ENCODE results near the gene FADS3. TPM values are rescaled to one million over a fixed set of nuclear protein-coding genes. Genes with fewer than 3 reads are reported as not detected.

Gene FADS3
- total and polyA plus RNA-seq, 3 donors from 2014 or later: 20.5 to 88.5 (median 50.6) TPM

DNA sequence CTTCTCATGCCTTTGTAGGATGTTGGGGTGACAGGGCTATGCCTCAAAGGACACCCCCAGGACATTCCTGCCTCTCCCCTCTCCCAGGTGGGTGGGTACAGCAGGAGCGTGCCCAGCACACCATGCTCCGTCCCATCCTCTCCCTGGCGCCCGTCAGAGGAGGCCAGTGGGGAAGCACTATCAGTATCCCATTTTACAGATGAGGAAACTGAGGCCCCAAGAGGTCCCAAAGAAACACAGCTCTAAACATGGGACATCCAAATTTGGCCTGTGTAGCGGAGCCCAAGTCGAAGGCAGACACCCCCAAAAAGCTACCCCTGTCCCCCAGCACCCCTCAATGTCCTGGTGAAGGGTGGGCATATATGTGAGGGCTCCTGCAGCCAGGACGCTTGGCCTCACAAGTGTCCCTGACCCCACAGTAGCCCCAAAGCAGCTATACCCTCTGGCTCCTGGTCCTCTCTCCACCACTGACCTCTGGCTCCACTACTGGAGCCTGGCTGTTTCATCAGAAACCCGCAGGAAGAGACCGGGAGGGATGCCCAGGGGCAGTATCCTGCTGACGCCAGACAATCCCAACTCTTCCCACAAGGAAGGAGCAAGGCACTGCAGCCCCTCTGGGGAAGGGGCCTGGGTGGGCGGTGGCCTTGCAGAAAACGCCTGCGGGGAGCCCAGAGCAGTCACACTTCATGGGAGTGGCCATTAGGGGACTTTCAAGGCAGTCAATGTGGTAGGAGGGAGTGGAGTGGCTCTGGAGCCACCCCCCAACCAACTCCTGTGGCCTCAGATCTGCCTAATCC is 5.4 kb downstream of the FADS3 start:
- peaks cover 9% of the 10 kb centered on the region for H3K4me1 ChIP-seq

DNA sequence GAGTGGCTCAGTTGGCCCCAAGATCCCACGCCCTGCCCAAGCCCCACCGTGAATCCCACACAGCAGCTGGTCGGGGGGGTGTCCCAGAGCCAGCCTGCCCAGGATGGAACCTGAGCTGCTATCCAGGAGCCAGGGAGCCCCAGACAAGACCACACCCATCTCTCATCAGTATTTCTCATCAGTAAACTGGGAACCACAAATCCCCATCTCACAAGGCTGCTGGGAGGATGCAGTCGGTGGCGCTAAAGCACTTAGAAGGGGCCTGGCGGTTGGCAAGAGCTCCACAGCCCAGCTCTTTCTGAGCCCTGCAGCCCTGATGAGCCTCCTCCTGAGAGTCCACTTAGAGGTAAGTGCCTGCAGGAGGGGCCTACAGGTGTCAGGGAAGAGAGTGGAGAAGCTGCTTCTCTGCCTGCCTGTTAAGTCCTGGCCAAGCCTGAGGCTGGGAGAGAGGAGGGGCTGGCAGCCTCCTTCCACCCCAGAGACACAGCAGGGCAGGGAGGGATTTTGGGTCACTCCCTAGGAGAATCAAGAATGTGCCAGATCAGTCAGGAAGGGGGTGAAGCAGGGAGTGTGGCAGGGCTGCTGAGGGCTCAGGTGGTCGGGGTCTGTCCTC is 6.1 kb downstream of the FADS3 start:
- Histone ChIP-seq H3K27me3 (no peaks in the 10 kb centered on the region), H3K4me3 (no peak overlapping the region), H3K27ac (no peak overlapping the region), H3K4me1 (peaks cover 2% of the 10 kb centered on the region), H3K9me3 (no peaks in the 10 kb centered on the region), H3K36me3 (ENCODE audit: low read depth, missing control alignments) (no peaks in the 10 kb centered on the region)
- TF ChIP-seq, protein P1, sequence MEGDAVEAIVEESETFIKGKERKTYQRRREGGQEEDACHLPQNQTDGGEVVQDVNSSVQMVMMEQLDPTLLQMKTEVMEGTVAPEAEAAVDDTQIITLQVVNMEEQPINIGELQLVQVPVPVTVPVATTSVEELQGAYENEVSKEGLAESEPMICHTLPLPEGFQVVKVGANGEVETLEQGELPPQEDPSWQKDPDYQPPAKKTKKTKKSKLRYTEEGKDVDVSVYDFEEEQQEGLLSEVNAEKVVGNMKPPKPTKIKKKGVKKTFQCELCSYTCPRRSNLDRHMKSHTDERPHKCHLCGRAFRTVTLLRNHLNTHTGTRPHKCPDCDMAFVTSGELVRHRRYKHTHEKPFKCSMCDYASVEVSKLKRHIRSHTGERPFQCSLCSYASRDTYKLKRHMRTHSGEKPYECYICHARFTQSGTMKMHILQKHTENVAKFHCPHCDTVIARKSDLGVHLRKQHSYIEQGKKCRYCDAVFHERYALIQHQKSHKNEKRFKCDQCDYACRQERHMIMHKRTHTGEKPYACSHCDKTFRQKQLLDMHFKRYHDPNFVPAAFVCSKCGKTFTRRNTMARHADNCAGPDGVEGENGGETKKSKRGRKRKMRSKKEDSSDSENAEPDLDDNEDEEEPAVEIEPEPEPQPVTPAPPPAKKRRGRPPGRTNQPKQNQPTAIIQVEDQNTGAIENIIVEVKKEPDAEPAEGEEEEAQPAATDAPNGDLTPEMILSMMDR (IDR thresholded peaks at IDR 0.05): no peak
- TF ChIP-seq POLR2A (IDR thresholded peaks at IDR 0.05): no peak
- intact Hi-C loops (cut with DNase I; ENCODE audit: low total_unique reads): no loop called here
- no peak for DNase-seq
- WGBS, 2 donors: 91 to 100% methylated on average over 1 to 7 of the region's 7 CpGs

More for the DNA sequence above, 5.4 kb downstream of the FADS3 start:
- Histone ChIP-seq H3K4me3 (no peak overlapping the region), H3K9me3 (no peaks in the 10 kb centered on the region), H3K36me3 (ENCODE audit: low read depth, missing control alignments) (no peaks in the 10 kb centered on the region), H3K27me3 (no peaks in the 10 kb centered on the region), H3K27ac (no peak overlapping the region)
- DNase-seq: no peak
- TF ChIP-seq, protein P1 (IDR thresholded peaks at IDR 0.05): no peak
- TF ChIP-seq POLR2A (IDR thresholded peaks at IDR 0.05): no peak
- WGBS, 2 donors: 90 to 96% methylated on average over 12 to 13 of the region's 13 CpGs
- intact Hi-C loops (cut with DNase I; ENCODE audit: low total_unique reads): no loop called here

DNA sequence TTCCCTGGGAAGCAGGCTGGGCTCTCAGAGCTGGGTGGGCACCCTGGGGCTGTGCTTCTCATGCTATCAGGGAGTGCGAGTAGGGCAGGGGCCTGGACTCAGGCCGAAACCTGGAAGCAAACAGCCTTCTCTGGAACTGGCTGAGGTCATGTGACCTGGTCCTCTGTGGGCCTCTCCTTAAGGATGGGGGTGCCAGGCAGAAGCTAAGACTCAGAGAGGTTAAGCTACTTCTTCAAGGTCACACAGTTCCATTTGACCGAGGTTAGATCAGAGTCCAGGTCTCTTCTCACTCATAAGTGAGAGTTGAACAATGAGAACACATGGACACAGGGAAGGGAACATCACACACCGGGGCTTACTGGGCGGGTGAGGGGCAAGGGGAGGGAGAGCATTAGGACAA is 7.4 kb downstream of the FADS3 start:
- no peaks in the 10 kb centered on the region for H3K36me3 ChIP-seq (ENCODE audit: low read depth, missing control alignments)
- intact Hi-C loops (cut with DNase I; ENCODE audit: low total_unique reads): no loop called here
- 77 to 83% methylated on average over 4 to 5 of the region's 5 CpGs for WGBS, 2 donors

DNA sequence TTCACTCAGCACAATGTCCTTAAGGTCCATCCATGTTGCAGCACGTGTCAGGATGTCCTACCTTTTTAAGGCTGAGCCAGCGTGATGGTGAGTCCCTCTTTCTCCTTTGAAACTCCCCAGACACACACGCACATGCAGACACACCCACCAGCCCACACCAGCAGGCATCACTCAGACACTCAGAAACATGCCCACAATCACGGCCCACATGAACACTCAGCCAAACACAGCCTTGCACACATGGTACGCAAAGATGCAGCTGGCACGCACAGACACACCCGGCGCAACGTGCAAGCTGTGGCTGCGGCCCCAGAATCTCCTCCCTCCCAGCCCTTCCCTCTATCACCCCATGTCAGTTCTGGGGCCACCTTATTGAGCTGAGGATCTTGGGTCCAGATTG is 8.0 kb downstream of the FADS3 start:
- no peak for DNase-seq
- Histone ChIP-seq H3K4me1 (no peaks in the 10 kb centered on the region), H3K36me3 (ENCODE audit: low read depth, missing control alignments) (no peaks in the 10 kb centered on the region), H3K9me3 (no peaks in the 10 kb centered on the region), H3K4me3 (no peak overlapping the region), H3K27ac (no peak overlapping the region), H3K27me3 (no peaks in the 10 kb centered on the region)
- intact Hi-C loops (cut with DNase I; ENCODE audit: low total_unique reads): no loop called here
- WGBS, 2 donors: 93 to 94% methylated on average over 10 of the region's 10 CpGs
- TF ChIP-seq POLR2A (IDR thresholded peaks at IDR 0.05): no peak
- TF ChIP-seq, protein P1 (IDR thresholded peaks at IDR 0.05): no peak

More for the DNA sequence above, 7.4 kb downstream of the FADS3 start:
- no peak overlapping the region for H3K4me3 ChIP-seq
- H3K27ac ChIP-seq: no peak overlapping the region
- no peaks in the 10 kb centered on the region for H3K27me3 ChIP-seq
- H3K4me1 ChIP-seq: no peaks in the 10 kb centered on the region
- DNase-seq: no peak
- no peaks in the 10 kb centered on the region for H3K9me3 ChIP-seq
- TF ChIP-seq, protein P1 (IDR thresholded peaks at IDR 0.05): no peak
- no peak for TF ChIP-seq POLR2A (IDR thresholded peaks at IDR 0.05)

Measured in testis (tissue), 3 donors.